ENCODE results near the gene E2F2. TPM values are rescaled to one million over a fixed set of nuclear protein-coding genes. Genes with fewer than 3 reads are reported as not detected.
A peak's percentile ranks its signal among the peaks of the same experiment; 100 is the strongest.

Gene E2F2
- total RNA-seq, 1 donor from 2014 or later = 0.16 TPM

- Histone ChIP-seq H3K27me3 (ENCODE audit: low read depth) (no peaks in the 10 kb centered on the region), H3K36me3 (no peaks in the 10 kb centered on the region), H3K9me3 (replicated peaks) (no peaks in the 10 kb centered on the region), H3K27ac (replicated peaks) (peak overlapping the region; percentile 86), H3K4me3 (no peak overlapping the region), H3K4me1 (peaks cover 20% of the 10 kb centered on the region)
- intact Hi-C loops (cut with micrococcal nuclease) = no loop called here
- no peak for TF ChIP-seq CTCF (IDR thresholded peaks at IDR 0.05; ENCODE audit: borderline replicate concordance)
- DNase-seq = no peak
Measured at GRCh38 chr1:23570001-23570691, 39.1 kb upstream of the E2F2 start.

DNA sequence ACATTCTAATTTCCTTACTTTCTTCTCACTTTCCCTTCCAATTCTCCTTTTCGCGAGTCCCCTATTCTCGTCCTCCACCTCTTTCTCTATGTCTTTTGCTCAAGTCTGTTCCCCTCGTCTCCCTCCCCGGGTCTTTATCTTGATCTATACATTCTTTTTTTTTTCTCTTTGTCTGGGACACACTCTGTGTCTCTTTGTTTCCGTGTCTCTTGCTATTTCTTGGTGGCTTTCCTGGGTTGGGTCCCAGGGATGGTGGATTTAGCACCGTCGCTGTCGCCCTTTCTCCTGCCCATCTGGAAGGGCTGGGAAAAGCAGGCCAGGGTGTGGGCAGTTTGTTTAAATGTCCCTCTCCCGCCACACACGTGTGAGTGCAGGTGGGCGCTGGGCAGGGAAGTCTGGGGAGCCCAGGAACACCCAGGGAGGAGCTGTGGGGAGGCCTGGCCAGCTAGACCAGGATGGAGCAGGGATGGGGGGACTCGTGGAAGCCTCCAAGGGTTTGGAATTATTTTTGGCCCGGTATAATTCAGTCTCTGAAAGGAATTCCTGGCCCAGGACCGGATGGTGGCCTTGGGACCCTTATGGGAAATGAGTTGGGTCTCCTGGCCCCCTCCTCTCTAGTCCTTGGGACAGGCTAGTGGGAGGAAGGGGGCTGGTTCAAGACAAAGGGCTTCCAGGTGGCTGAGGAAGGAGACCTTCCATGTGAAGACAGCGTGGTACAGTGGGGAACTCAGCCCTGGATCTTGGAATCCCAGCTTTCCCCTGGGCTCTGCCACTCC, 37.8 kb upstream of the E2F2 start:
- no peaks in the 10 kb centered on the region for H3K27me3 ChIP-seq (ENCODE audit: low read depth)
- H3K4me3 ChIP-seq = peak overlapping the region; percentile 70
- H3K27ac ChIP-seq (replicated peaks) = peak overlapping the region; percentile 86
- no peak for TF ChIP-seq CTCF (IDR thresholded peaks at IDR 0.05; ENCODE audit: borderline replicate concordance)
- H3K4me1 ChIP-seq = peaks cover 33% of the 10 kb centered on the region
- DNase-seq = no peak
- no peaks in the 10 kb centered on the region for H3K36me3 ChIP-seq
- intact Hi-C loops (cut with micrococcal nuclease) = no loop called here
- H3K9me3 ChIP-seq (replicated peaks) = no peaks in the 10 kb centered on the region

GRCh38 chr1:23567996-23568607, 37.1 kb upstream of the E2F2 start:
- Histone ChIP-seq H3K27me3 (ENCODE audit: low read depth) (no peaks in the 10 kb centered on the region), H3K27ac (replicated peaks) (peak overlapping the region; percentile 86), H3K9me3 (replicated peaks) (no peaks in the 10 kb centered on the region), H3K4me3 (peak overlapping the region; percentile 70), H3K36me3 (no peaks in the 10 kb centered on the region), H3K4me1 (peaks cover 40% of the 10 kb centered on the region)
- no peak for TF ChIP-seq CTCF (IDR thresholded peaks at IDR 0.05; ENCODE audit: borderline replicate concordance)
- peak; percentile 35 for DNase-seq
- intact Hi-C loops (cut with micrococcal nuclease) = no loop called here

- TF ChIP-seq CTCF (IDR thresholded peaks at IDR 0.05; ENCODE audit: borderline replicate concordance) = no peak
- Histone ChIP-seq H3K27me3 (ENCODE audit: low read depth) (no peaks in the 10 kb centered on the region), H3K27ac (replicated peaks) (peak overlapping the region; percentile 86), H3K36me3 (no peaks in the 10 kb centered on the region), H3K4me3 (peak overlapping the region; percentile 70), H3K4me1 (peaks cover 45% of the 10 kb centered on the region), H3K9me3 (replicated peaks) (no peaks in the 10 kb centered on the region)
- no peak for DNase-seq
- intact Hi-C loops (cut with micrococcal nuclease) = no loop called here
Measured at GRCh38 chr1:23567629-23567995, 36.6 kb upstream of the E2F2 start.

DNA sequence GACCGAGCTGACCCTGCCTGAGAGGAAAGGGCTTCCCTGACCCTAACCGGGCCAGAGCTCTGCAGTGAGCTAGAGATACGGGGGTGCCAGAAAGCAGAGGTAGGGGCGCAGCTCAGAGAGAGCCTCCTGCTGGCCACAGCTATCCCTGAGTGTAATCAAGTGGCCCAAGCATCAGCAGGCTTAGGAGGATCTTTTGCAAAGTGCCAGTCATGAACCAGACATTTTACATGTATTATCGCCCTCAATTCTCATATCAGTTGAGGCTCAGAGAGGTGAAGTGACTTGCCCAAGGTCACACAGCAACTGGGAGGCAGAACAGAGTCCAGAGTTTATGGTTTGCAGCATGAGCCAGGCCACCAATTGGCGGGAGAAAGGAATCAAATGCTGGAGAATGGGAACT, 35.3 kb upstream of the E2F2 start:
- TF ChIP-seq CTCF (IDR thresholded peaks at IDR 0.05; ENCODE audit: borderline replicate concordance) = no peak
- DNase-seq = no peak
- intact Hi-C loops (cut with micrococcal nuclease) = no loop called here
- peaks cover 55% of the 10 kb centered on the region for H3K4me1 ChIP-seq
- no peaks in the 10 kb centered on the region for H3K9me3 ChIP-seq (replicated peaks)
- H3K36me3 ChIP-seq = no peaks in the 10 kb centered on the region
- no peak overlapping the region for H3K4me3 ChIP-seq
- no peaks in the 10 kb centered on the region for H3K27me3 ChIP-seq (ENCODE audit: low read depth)
- peak overlapping the region; percentile 96 for H3K27ac ChIP-seq (replicated peaks)

All from left ventricle myocardium inferior (tissue), 1 donor.